Right forelimb (tissue), 1 donor: ENCODE data around the gene ATXN1.
"Not testable (repeated sequence)": the region's sequence is repeated elsewhere in the genome, so short reads cannot be mapped to it uniquely, and the experiment has no call there.

Source experiments
- DNase-seq: peaks from one replicate; pipeline ENCODE4 v3.0.0-alpha.2; 2018

The ATXN1 gene

GRCh38 chr6:16291739-16292138 is 469.5 kb downstream of the ATXN1 start:
- no peak for DNase-seq

GRCh38 chr6:16288163-16288562 is 473.1 kb downstream of the ATXN1 start:
- no peak for DNase-seq

- peak; percentile 62 for DNase-seq
Measured at GRCh38 chr6:16286151-16286522, 475.1 kb downstream of the ATXN1 start.

- no peak for DNase-seq
Measured at GRCh38 chr6:16285467-16286150, 475.7 kb downstream of the ATXN1 start.

GRCh38 chr6:16284472-16284871 is 476.8 kb downstream of the ATXN1 start:
- no peak for DNase-seq

GRCh38 chr6:16282370-16282769 is 478.9 kb downstream of the ATXN1 start:
- no peak for DNase-seq

- no peak for DNase-seq
Measured at GRCh38 chr6:16279243-16279642, 482.0 kb downstream of the ATXN1 start.

GRCh38 chr6:16278750-16279149 is 482.5 kb downstream of the ATXN1 start:
- no peak for DNase-seq

- no peak for DNase-seq
Measured at GRCh38 chr6:16278048-16278724, 483.1 kb downstream of the ATXN1 start.

GRCh38 chr6:16277101-16277981 is 483.9 kb downstream of the ATXN1 start:
- DNase-seq, result no peak

GRCh38 chr6:16274885-16275589 is 486.2 kb downstream of the ATXN1 start:
- no peak for DNase-seq

- DNase-seq, result no peak
Measured at GRCh38 chr6:16274483-16274882, 486.8 kb downstream of the ATXN1 start.

- peak; percentile 55 for DNase-seq
Measured at GRCh38 chr6:16273256-16273655, 488.0 kb downstream of the ATXN1 start.

- no peak for DNase-seq
Measured at GRCh38 chr6:16272201-16272600, 489.1 kb downstream of the ATXN1 start.

- no peak for DNase-seq
Measured at GRCh38 chr6:16271428-16271827, 489.8 kb downstream of the ATXN1 start.

- DNase-seq, result no peak
Measured at GRCh38 chr6:16270178-16270794, 491.0 kb downstream of the ATXN1 start.

- not testable (repeated sequence) for DNase-seq
Measured at GRCh38 chr6:16269442-16270070, 491.7 kb downstream of the ATXN1 start.

- DNase-seq, result no peak
Measured at GRCh38 chr6:16267428-16268263, 493.6 kb downstream of the ATXN1 start.

GRCh38 chr6:16265351-16266341 is 495.6 kb downstream of the ATXN1 start:
- DNase-seq, result no peak

GRCh38 chr6:16264785-16265184 is 496.5 kb downstream of the ATXN1 start:
- DNase-seq, result no peak
